ENCODE measurements around the gene LIF.
"Not testable (repeated sequence)": the region's sequence is repeated elsewhere in the genome, so short reads cannot be mapped to it uniquely, and the experiment has no call there.

LIF gene

GRCh38 chr22:30227438-30228228 lies 18.9 kb downstream of the LIF start:
- DNase-seq (ENCODE audit: extremely low read depth in 1 of 2, low read depth in 1 of 2), result no peak

- no peak for DNase-seq (ENCODE audit: extremely low read depth in 1 of 2, low read depth in 1 of 2)
These were observed 20.2 kb downstream of the LIF start for GRCh38 chr22:30226192-30226832.

- no peak for DNase-seq (ENCODE audit: extremely low read depth in 1 of 2, low read depth in 1 of 2)
These were observed 21.2 kb downstream of the LIF start for GRCh38 chr22:30225220-30225927.

- DNase-seq (ENCODE audit: extremely low read depth in 1 of 2, low read depth in 1 of 2), result no peak
These were observed 22.2 kb downstream of the LIF start for GRCh38 chr22:30224161-30224857.

GRCh38 chr22:30223303-30223702 lies 23.3 kb downstream of the LIF start:
- DNase-seq (ENCODE audit: extremely low read depth in 1 of 2, low read depth in 1 of 2), result no peak

GRCh38 chr22:30222321-30222720 lies 24.2 kb downstream of the LIF start:
- no peak for DNase-seq (ENCODE audit: extremely low read depth in 1 of 2, low read depth in 1 of 2)

GRCh38 chr22:30221121-30221992 lies 25.2 kb downstream of the LIF start:
- DNase-seq (ENCODE audit: extremely low read depth in 1 of 2, low read depth in 1 of 2), result peak; percentile 5 to 26

- DNase-seq (ENCODE audit: extremely low read depth in 1 of 2, low read depth in 1 of 2), result no peak
These were observed 26.1 kb downstream of the LIF start for GRCh38 chr22:30220338-30221012.

- no peak for DNase-seq (ENCODE audit: extremely low read depth in 1 of 2, low read depth in 1 of 2)
These were observed 26.8 kb downstream of the LIF start for GRCh38 chr22:30219668-30220278.

GRCh38 chr22:30219049-30219654 lies 27.4 kb downstream of the LIF start:
- no peak for DNase-seq (ENCODE audit: extremely low read depth in 1 of 2, low read depth in 1 of 2)

- DNase-seq (ENCODE audit: extremely low read depth in 1 of 2, low read depth in 1 of 2), result no peak
These were observed 28.6 kb downstream of the LIF start for GRCh38 chr22:30217698-30218560.

GRCh38 chr22:30216710-30217109 lies 29.8 kb downstream of the LIF start:
- DNase-seq (ENCODE audit: extremely low read depth in 1 of 2, low read depth in 1 of 2), result no peak

GRCh38 chr22:30216272-30216671 lies 30.3 kb downstream of the LIF start:
- DNase-seq (ENCODE audit: extremely low read depth in 1 of 2, low read depth in 1 of 2), result not testable (repeated sequence)

- no peak for DNase-seq (ENCODE audit: extremely low read depth in 1 of 2, low read depth in 1 of 2)
These were observed 31.7 kb downstream of the LIF start for GRCh38 chr22:30214703-30215407.

GRCh38 chr22:30212996-30213441 lies 33.5 kb downstream of the LIF start:
- no peak for DNase-seq (ENCODE audit: extremely low read depth in 1 of 2, low read depth in 1 of 2)

GRCh38 chr22:30212363-30212995 lies 34.1 kb downstream of the LIF start:
- no peak for DNase-seq (ENCODE audit: extremely low read depth in 1 of 2, low read depth in 1 of 2)
